Erythroblast (primary cell): ENCODE data around the gene MTFR1L.

Experiments used
- GATA1 ChIP-seq: IDR thresholded peaks from 2 replicates; pipeline ENCODE4 v1.6.1; 2011; ENCODE audit warnings: low read depth, mild to moderate bottlenecking, control low read depth, low read length, moderate library complexity
- POLR2A ChIP-seq: IDR thresholded peaks from 2 replicates; pipeline ENCODE4 v1.6.1; 2011; ENCODE audit warnings: mild to moderate bottlenecking, low read length

DNA sequence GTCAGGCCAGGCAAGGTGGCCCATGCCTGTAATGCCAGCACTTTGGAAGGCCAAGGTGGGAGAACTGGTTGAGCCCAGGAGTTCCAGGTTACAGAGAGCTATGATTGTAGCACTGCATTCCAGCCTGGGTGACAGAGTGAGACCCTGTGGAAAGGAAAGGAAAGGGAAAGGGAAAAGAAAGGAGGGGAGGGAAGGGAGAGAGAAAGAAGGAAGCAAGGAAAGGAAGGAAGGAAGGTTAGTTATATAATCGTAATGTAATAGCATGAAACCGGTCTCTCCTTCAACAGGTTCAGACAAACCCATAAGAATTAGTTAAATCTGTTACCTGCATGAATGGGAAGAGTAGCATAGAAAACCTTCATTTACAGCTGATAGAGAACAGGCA lies 56.9 kb downstream of the MTFR1L start:
- TF ChIP-seq POLR2A (no peak), GATA1 (no peak)
